HG03025 (cell line): ENCODE data around the gene EBF3.

Experiments used
- ATAC-seq: cut with Tn5 transposase; IDR thresholded peaks from one replicate; pipeline ENCODE4 v1.9.1; 2021; ENCODE audit warnings: mild to moderate bottlenecking, moderate library complexity; ENCODE audit not compliant: unreplicated experiment, low FRiP score

EBF3 gene

DNA sequence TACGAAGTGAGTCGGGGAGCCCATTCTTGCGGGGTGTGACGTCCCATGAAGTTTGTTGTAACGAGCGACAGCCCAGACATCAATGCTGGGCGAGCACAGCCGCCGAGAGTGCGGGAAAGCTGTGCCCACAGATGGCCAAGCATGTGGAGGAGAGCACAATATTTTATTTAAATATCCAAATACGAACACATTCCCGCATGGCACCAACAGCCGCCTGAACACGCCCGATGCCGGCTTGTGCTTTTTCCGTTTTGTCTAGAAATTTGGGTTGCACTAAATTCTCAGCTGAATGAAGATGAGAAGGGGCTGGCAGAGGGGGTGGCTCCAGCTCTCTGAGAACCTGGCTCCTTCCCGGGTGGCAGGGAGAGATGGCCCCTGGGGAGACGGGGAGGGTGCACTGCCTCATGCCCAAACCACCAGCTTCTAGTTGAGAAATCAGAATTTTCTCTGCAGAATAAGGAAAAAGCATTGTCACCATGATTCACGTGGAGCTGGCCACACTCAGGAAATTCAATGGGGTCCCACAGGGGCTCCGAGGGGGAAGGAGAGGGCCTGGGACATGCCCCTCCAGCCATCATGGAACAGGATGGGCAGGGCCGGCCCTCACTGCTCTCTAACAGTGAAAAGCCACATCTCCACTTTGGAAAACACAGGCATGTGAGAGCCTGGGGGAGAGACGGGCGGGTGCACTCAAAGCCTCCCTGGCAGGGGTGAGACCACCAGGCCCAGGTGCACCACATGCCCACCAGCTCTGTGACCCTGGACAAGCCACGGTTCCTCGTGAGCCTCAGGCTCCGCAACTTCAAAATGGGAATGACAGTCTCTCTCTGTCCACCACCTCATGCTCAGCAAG lies 48.3 kb downstream of the EBF3 start:
- ATAC-seq = no peak

DNA sequence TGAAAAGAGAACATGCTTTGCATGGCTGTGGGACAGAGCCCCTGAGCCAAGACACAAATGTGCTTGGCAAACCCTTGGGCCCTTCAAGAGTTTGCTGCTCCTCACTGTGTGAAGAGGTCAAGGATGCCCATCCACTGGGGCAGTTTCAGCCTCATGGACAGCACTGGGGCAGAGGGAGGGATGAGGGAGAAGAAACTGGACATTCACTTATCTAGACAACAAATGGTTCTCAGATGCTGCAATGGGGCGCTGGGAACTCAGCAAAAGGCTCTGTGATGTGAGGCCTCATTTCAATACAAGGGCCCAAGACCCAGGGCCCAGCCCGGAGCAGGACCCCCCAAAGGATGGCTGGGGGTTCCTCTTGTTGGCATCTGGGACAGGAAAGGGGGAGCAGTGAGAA lies 49.1 kb downstream of the EBF3 start:
- no peak for ATAC-seq

DNA sequence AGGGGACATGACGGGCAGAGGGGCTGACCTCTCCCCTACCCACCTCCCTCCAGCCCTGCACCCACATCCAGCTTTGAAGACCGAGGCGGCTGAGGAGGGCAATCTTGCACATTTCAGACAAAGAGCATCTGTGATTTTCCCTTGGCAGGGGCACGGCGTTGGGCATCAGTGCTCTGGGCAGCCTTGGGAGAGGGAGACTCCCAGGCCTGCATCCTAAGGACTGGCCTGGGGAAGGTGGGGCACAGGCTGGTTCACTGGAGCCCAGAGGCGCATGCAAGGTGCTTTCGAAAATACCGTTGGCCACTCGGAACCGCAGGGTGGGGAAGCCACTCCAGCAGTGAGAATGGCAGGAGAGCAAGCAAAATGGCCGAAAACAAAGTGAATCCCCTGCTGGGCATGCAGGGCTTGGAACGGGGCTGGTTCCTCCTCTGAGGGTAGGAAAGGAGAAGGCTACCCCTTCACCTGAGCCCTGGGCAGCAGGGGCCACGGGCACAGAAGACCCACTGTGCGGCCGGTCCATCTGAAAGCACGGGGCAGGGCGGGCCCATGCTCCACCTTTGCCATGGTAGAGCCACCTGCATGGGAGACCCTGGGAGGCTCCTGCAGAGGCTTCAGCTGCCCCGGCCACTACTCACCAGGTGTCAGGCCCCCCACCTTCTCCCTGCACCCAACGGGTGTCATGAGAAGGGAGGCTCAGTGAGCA lies 49.8 kb downstream of the EBF3 start:
- no peak for ATAC-seq

DNA sequence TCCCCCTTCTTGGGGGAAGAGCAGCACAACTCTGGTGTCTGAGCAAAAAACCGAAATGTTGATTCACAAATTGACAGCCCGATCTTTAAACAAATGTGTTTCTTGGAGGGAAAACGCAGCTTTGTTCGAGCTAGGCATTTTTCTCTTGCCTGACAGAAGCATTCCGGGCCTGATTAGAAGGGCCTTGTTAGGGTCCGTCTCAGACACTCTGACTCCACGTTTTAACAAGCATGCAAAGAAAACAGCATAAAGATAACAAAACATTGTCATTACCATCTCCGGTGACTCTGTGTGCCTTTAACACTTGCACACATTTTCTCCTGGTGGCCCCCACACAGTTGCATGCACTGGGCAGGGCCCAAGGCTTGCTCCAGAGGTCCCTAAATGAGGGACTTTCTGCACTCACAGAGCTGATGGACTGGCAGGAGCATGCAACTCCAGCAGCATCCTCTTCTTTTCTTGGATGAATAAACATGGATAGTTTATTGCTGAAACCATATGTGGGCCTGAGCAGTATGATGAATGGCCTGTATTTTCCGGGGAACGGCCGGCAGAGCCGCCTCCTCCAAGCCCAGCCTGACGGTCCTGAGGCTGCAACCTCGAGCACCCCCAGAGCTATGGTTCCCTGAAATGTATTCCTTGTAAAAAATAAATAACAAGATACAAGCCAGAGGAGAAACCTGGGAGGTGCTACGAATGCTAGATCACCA lies 50.9 kb downstream of the EBF3 start:
- no peak for ATAC-seq

DNA sequence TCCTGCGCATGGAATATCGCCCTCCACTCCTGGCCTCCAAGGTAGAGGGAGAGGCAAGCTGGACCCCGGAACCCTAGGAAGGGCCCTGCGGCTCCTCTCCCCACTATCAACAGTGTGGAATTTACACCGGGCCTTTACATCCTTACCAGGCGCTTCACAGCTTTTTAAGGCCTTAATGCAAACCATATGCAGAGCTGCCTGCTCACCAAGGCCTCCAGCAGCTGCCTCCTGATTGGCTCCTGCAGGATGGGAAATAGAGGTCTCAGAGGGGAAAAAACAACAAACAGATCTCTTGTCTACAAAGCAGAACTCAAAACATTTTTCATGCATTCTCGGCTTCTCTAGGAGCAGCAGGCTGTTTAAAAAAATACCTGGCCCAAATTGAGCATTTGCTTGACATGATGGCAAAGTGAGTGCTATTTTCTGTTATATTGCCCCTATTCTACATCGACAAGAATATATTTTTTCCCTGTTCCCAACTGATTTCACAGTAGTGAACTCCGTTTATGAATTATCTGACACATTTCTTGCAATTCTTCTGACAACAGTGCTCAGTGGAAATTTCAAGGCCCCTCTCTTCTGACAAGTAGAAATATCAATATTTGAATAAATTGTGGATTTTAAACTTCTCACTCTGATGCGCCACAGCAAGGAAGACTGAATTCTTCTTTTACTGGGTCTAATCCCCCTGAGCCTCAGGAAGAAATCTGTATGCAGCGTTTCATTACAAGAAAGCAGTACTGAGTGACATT lies 51.7 kb downstream of the EBF3 start:
- ATAC-seq = no peak

DNA sequence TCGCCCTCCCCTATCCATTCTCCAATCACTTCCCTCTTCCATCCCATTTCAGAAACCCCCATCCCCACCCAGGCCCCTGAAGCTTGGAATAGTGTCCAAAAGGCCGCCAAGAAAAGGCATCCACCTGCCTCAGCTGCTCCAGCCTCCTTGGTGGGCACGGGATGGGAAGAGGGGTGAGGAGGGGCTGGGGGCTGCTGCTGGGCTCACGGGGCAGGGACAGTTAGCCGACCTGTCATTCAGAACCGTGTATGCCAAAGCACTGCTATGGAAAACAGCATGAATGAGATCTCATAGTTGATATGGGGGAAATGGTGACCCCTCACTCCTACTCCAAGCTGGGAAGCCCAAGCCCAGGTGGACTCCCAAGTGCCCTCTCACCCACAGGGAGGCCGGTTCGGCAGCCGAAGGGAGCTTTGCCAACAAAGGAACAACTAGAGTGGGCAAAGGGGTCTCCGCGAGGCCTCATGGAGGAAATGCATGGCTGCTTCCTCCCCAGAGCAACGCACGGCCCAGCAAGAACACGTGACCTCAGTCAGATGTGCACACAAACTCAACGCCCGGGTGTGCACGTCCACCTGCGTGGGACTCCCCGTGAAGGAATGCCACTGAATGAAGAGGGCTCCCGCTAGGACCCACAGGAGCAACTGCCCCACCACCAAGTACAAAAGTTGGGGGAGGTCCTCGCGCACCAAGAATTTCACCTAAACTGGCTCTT lies 52.5 kb downstream of the EBF3 start:
- no peak for ATAC-seq

DNA sequence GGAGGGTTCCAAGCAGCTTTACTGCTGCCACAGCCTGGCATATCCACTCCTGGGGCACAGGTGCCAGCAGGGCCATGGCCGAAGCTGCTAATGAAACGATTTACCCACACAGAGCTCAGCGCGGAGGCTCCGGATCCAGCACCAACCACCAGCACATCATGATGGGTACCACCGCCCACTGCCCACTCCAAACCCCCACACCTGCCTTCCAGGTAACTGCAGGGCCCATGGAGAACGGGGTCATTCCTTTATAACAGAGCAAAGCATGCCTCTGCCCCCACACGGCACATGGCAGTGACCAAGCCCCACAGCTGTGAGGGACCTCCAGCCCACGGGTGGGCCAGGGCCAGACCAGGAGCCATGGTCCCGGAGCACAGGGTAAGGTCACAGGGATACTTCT lies 53.2 kb downstream of the EBF3 start:
- no peak for ATAC-seq

DNA sequence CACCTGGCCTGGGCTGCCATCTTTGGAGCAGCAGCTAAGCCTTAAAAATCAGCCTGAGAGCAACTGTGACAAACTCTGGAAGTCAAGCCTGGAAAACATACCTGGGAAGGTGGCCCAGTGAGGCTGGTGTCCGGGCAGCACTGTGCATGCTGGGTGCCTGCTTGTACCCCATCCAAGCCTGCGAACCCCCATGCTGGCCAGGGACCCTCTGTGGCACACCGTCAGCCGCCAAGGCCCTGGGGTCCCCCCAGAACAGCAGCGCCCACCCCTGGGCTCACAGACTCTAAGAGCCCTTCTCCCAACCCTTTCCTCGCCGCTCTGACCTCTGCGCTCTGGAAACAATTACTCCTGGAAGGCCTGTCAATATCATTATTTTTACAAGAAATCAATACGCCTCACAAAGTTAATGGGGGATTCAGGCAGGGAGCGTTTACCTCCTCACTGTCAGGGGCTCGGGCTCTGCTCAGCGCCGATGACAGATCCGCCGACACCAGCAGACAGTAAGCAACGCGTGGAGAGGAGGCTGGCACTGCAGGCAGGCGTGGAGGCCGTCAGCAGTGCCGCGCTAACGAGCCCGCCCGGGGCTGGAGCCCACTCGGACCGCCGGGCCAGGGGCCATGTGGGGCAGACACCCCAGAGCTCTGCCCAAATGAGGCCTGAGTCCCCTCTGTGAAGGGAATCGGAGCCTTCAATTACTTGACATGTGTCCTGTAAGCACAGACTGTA lies 54.4 kb downstream of the EBF3 start:
- ATAC-seq = no peak

DNA sequence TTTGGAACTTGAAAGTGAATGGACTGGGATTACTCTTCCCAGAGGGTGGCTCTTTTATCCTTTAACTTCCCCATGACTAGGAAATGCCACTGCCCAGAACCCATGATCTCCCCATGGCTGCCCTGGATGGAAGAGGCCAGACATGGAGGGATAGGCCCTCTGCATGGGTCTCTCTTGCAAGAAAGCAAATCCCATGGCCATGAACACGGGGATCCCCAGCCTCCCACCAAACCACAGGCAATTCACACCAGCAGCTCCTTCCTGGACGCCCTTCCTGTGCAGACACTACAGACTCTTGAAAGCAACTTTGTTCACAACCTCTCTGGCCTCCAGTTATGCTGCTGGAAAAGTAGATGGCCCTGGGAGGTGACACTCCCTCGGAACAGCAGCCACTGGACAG lies 55.0 kb downstream of the EBF3 start:
- ATAC-seq = no peak

DNA sequence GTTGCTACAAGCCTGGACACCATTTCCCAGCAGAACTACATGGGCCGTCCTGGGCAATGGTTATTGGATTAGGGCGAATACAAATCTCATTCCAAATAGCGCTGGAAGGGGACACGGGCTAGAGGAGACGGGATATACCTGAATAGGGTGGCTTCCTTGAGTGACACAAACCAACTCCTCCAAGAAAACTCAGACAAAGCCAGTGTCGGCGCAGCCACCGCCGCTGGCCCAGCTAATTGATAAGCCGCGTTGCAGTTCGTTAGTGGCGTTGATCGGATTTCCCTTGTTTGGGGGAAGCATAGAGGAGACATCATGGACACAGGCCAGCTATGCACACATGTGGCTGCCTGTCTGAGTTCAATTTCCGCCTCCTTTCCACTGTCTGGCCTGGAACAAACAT lies 55.7 kb downstream of the EBF3 start:
- no peak for ATAC-seq

DNA sequence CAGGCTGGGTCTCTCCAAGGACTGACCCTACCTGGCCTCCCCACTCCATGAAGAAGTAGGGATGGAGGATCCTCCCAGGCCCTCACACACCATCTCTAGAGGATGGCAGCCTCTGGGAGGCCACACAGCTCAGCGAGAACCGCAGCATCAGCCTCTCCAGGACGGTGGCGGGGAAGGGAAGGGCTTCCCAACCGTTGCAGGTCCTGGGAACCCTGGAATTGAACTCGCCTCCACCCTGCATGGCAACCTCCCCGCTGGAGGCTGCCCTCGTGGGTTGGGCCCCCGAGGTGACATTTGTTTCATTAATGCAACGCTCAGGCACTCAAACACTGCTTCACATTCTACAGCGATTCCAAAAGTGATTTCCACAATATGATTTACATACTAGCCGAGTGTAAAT lies 58.5 kb downstream of the EBF3 start:
- ATAC-seq = no peak

DNA sequence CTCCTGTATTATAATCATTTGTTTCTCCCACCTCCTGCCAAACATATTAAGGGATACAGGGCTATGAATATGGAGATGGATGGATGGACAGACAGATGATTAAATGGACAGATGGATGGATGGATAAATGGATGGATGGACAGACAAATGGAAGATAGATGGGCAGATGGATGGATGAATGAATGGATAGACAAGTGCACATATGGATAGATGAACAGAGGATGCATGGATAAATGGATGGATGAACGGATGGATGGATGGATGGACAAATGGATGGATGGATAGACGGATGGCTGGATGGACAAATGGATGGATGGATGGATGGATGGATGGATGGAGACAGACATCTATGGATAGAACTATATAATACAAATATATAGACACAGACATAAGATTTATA lies 59.8 kb downstream of the EBF3 start:
- no peak for ATAC-seq

DNA sequence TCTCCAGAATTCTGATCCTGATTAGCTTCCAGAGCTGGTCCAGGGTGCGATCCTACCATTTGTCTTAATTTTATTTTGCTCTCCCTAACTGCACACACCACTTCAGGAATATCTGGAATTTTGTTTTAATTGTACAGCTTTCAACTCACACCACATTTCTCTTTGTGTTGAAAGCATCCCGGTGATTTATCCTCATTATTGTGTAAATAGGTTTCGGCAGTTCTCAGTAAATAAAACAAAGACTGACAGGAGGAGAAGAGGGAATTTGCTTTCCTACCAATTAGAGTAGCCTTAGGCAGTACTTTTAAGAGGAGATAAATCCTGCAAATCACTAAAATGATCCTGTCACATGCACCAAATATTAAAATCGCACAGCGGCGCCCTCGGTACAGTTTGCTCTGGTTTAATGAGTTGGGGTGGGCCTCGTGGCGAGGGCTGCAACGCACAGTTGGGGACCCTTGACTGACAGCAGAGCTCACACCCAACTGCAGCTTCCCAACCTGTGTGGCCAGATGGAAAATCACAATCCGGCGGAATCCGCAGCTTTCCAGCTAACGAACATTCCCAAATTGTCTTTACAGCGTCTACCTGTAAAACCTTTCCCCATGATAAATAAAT lies 62.6 kb downstream of the EBF3 start:
- no peak for ATAC-seq

DNA sequence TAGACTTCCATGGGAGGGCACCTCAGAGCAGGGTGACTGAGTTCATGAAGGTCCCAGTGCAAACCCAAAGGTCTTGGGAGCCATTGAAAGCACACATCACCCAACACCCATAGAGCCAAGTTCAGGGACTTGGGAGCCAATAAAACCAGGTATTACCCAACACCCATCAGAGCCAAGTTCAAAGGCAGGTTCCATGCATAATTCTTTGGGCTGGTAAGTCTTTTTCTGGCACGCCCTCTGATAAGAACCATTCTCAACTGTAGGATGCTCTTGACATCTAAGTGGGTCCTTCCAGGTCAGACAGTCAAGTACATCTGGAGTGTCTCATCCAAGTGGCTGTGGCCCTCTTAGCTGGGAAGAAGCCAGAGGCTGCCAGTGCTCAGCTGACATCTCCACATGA lies 63.2 kb downstream of the EBF3 start:
- ATAC-seq = no peak

DNA sequence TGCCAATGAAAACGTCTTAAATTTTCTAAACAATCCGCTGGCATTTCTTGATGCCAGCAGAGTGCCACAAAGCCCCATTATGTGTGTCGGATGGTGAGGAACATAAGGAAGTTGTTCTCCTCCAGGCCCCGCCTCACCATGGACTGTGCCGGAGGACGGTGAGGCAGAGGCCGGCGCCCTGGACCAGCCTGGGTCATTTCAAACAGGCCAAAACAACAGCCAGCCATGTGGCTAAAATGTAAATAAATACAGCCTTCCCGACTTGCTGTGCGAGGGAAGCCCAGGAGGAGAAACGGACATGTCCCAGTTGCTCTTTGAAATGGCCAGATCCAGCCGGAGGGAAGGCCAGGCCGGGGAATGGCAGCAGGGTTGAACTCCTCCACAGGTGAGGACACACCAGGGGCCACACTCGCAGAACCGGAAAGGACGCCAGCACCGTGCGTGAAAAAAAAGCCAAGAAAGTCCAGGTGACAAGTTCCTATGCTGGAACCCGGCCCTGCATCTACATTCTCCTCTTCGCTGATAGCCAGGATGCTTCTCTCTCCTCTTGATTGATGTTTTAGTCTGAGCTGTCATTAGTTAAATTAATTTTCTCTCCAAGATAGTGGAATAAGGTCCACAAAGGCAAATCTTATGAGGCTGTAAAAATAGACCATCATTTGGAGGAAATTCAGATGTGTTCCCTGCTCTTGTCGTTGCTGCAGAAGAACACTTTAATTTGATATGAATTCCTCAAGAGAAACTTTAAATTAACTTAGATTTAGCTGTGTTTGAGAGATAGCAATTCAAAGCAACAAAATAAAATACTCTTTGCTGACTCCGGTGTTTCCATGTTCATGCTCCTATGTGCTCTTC lies 64.6 kb downstream of the EBF3 start:
- no peak for ATAC-seq

DNA sequence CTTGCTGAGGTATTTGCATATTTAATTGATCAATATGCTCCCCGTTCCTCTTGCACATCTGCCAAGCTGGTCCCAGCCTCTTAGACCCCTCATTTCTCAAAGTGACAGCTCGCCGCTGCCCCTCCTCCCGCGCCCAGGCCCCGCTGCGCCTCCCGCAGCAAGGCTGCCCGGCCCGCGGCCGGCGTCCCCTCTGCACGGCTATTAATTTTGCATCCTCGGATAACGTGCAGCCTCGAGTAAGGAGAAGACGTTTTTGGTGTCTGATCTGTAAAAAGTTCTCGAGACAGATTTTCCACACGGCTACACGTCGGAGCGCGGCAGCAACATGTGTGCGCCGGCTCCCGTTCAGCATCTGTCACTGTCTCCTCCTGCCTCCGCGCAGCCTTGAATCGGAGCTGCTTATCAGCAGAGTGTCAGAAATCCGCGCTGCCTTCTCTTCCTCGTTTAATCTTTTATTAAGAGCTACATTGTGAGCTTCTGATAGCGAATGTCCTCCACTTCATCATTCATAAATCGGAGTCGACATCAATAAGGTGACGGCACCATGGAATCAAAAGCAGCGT lies 65.3 kb downstream of the EBF3 start:
- ATAC-seq = no peak

DNA sequence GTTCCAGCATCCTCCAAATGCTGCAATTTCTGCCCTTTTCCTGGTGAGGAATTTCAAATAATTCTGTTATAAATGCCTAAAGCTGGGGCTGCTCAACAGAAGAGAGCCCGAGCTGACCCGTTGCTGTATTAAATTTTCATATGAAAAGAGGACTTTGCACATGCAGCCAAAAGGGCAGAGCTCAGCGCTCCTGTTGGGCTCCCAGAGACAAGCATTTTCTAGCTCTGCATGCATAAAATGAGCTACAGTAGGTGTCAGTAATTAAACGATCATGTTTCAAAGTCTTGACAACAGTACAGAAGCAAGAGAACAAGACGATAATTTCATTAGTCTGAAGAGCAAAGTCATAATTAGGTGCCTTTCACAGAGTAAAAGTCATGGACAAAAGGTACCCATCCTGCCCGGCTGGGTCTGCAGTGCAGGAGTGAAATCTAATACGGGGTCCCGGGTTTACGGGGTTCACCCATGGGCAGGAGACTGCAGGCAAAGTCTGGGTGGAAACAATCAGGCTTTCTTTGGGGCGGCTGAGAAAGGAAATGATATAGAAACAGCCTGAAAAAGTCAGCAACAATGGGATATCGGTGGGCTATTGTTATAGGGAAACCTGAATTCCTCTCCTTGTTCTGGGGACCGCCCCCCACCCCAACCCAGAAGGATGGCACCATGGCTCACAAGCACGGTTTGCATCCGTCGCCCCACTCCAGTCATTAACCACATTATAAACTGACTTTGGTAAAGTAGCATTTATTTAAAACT lies 66.0 kb downstream of the EBF3 start:
- ATAC-seq = no peak
